Colonic mucosa (tissue), 4 donors: Measurements from ENCODE around the gene UBA7. TPM values are rescaled to one million over a fixed set of nuclear protein-coding genes. Genes with fewer than 3 reads are reported as not detected.

Source experiments
- DNase-seq: peaks from one replicate; pipeline ENCODE4 v3.0.0-alpha.2; 2020
- H3K27ac ChIP-seq: fragments of 200-600 bp; one replicate; pipeline ENCODE4 v1.8.0; 2021
- H3K27me3 ChIP-seq: fragments of 200-600 bp; one replicate; pipeline ENCODE4 v1.8.0; 2021
- H3K36me3 ChIP-seq: fragments of 200-600 bp; one replicate; pipeline ENCODE4 v1.8.0; 2021
- H3K4me1 ChIP-seq: fragments of 200-600 bp; one replicate; pipeline ENCODE4 v1.8.0; 2021; ENCODE audit warnings: mild to moderate bottlenecking
- H3K4me3 ChIP-seq: fragments of 200-600 bp; one replicate; pipeline ENCODE4 v1.8.0; 2021
- H3K9ac ChIP-seq, 2 donors: one replicate each; pipeline ENCODE4 v1.7.0; 2013; ENCODE audit warnings: control low read depth in 2 of 2, low read depth in 2 of 2, low read length in 2 of 2
- H3K9me3 ChIP-seq: fragments of 200-600 bp; one replicate; pipeline ENCODE4 v1.8.0; 2021
- intact Hi-C: fragments of 100-400 bp; cut with DNase I; formaldehyde crosslinking; loops from one replicate; pipeline ENCODE4 v1.14.1; 2022
- total RNA-seq, 2 donors: library from RNA; stranded (reverse); fragmentation: NEBNext Ultra II Directional in 1 of 2; extraction: Animal tissue kit (Norgen Biotek cat#: 25700) in 1 of 2; gene quantifications; one replicate each; pipeline ENCODE4 v1.2.1, GENCODE V29; 2021
- TF ChIP-seq, protein P1 (sequence below): fragments of 200-600 bp; IDR thresholded peaks from one replicate; pipeline ENCODE4 v1.8.0; 2022; ENCODE audit warnings: antibody characterized with exemption, mild to moderate bottlenecking
- donor health status: healthy.
- donor health status: DM: no; HTN: no; CAD: no.
- donor health status: DM: no; HTN: no; CAD: no.

Gene UBA7
- total RNA-seq, 2 donors from 2014 or later = 67.4 to 88.3 TPM

DNA sequence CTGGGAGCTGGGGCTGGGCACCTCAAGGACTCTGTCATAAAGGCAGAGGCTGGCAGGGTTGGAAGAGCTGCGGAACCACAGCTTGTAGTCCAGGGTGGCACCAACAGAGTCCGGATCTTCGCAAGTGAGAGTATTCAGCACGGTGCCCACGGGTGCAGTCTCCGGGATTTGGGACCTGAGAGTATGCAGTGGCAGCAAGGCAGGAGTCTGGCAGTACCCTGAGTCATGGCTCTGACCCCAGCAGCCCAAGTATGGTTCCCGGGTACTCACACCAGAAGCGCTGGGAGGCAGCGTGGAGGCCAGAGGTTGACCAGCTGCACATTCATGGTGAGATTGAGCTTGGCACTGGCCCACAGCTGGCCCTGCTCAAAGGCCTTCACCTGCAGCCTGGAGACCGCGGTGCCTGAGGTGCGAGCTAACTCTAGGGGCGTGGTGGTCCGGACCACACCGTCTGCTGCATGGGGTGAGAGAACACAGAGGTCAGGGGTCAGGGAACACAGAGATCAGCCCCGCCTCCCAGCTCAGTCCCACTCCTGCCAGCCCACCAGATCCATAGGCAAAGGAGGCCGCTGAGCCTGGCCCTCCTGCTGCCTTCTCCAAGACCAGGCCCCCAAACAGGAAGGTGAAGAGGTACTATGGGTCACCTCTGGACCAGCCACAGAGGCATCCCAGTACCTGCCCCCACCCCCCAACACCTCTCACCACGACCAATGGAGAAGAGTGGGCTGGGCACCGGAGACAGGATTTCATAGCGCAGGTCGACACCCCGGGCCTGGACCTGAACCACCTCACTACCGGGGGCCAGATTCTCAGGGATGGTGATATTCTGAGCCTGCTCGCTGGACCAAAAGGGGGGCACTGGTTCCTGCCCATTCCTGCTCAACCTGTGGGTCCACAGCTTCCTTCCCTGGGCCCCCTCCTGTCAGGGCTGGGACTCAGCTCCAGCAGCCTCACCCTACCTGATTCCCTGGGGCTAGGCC is 18.5 kb downstream of the UBA7 start:
- H3K4me1 ChIP-seq = no peaks in the 10 kb centered on the region
- no peaks in the 10 kb centered on the region for H3K9me3 ChIP-seq
- intact Hi-C loops = no loop called here
- no peak overlapping the region for H3K4me3 ChIP-seq
- DNase-seq = no peak
- no peaks in the 10 kb centered on the region for H3K27me3 ChIP-seq
- H3K9ac ChIP-seq = no peak overlapping the region
- no peaks in the 10 kb centered on the region for H3K36me3 ChIP-seq
- TF ChIP-seq, protein P1, sequence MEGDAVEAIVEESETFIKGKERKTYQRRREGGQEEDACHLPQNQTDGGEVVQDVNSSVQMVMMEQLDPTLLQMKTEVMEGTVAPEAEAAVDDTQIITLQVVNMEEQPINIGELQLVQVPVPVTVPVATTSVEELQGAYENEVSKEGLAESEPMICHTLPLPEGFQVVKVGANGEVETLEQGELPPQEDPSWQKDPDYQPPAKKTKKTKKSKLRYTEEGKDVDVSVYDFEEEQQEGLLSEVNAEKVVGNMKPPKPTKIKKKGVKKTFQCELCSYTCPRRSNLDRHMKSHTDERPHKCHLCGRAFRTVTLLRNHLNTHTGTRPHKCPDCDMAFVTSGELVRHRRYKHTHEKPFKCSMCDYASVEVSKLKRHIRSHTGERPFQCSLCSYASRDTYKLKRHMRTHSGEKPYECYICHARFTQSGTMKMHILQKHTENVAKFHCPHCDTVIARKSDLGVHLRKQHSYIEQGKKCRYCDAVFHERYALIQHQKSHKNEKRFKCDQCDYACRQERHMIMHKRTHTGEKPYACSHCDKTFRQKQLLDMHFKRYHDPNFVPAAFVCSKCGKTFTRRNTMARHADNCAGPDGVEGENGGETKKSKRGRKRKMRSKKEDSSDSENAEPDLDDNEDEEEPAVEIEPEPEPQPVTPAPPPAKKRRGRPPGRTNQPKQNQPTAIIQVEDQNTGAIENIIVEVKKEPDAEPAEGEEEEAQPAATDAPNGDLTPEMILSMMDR = no peak
- H3K27ac ChIP-seq = no peak overlapping the region

DNA sequence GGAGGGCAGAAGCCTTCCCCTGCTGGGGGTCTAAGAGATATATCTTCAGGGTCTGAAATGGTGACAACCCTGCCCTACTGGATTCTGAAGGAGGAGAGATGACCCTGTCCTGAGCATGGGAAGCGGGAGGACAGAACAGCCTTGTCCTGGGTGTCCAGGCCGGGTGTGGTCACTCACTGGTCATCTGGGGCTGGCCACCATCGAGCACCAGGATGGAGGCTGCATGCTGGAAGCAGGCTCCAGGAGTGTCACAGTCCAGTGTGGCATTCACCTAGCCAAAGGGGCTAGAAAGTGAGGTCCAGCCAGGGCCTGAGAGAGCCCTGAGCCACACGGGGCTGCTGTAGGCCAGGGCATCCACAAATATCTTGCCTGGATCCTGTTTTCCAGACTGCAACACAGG is 19.3 kb downstream of the UBA7 start:
- no peaks in the 10 kb centered on the region for H3K27me3 ChIP-seq
- no peaks in the 10 kb centered on the region for H3K9me3 ChIP-seq
- H3K36me3 ChIP-seq = no peaks in the 10 kb centered on the region
- H3K4me1 ChIP-seq = no peaks in the 10 kb centered on the region
- H3K9ac ChIP-seq = no peak overlapping the region
- DNase-seq = no peak
- TF ChIP-seq, protein P1 = no peak
- H3K27ac ChIP-seq = no peak overlapping the region
- intact Hi-C loops = no loop called here
- no peak overlapping the region for H3K4me3 ChIP-seq

DNA sequence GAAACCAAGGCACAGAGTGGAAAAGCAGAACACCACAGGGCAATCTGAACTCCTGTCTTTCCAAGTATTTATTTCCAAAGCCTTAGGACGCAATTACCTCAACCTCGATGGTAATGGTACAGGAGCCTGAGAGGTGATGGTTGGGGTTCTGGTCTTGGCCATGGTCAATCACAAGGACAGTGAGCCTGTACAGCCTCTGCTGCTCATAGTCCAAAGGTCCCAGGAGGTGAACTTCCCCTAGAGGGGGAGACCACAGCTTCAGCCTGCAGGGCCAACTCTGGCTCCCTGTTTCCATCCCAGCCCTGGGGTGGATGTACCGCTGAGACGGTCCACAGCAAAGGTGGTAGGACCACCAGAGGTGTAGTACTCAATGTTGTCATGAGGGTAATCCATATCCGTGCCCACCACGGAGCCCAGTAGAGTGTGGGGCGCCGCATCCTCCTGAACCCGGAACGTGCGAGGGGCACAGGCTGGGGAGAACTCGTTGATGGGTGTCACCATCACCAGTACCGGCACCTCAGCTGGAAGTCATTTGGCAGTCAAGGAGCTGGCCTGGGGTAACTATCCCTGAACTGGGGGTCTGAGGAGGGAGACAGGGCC is 20.2 kb downstream of the UBA7 start:
- Histone ChIP-seq H3K4me3 (no peak overlapping the region), H3K27ac (no peak overlapping the region), H3K4me1 (no peaks in the 10 kb centered on the region), H3K36me3 (no peaks in the 10 kb centered on the region), H3K9ac (no peak overlapping the region), H3K27me3 (no peaks in the 10 kb centered on the region), H3K9me3 (no peaks in the 10 kb centered on the region)
- DNase-seq = no peak
- intact Hi-C loops = no loop called here
- TF ChIP-seq, protein P1 = no peak

DNA sequence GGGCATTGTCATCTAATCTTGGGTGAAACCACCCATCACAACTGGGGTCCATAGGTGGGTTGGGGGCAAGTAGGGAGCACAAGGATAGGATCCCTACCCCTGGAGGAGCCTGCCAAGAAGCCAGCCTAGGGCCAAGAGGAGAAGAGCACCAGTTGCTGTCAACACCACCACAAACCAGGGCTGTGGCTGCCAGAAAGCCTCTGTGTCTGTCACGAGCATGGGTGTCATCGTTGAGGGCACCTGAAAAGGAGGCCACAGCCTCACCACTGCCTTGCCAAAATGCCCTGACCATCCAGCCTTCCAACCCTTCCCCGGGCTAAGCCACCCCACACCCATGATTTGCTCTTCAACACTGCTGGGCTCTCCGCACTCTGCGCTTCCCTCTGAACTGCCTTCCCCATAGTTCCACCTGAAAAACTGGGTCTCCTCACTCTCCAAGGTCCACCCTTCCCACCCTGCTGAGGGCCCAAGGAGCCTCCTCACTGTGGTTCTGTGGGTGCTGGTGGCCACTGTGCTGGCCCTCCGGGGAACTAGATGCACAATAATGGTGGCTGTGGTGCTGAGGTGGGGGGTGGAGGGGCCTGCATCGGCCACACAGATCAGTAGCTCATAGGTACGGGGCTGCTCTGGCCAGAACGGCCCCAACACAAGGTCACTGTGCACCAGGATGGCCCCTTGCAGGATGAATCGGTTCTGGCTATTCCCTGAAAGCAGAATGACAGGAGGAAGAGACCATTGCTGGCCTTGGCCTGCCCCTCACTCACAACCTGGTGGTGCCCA is 21.2 kb downstream of the UBA7 start:
- TF ChIP-seq, protein P1 = no peak
- intact Hi-C loops = no loop called here
- Histone ChIP-seq H3K9ac (no peak overlapping the region), H3K4me1 (no peaks in the 10 kb centered on the region), H3K9me3 (no peaks in the 10 kb centered on the region), H3K4me3 (no peak overlapping the region), H3K27ac (no peak overlapping the region), H3K36me3 (no peaks in the 10 kb centered on the region), H3K27me3 (no peaks in the 10 kb centered on the region)
- no peak for DNase-seq

DNA sequence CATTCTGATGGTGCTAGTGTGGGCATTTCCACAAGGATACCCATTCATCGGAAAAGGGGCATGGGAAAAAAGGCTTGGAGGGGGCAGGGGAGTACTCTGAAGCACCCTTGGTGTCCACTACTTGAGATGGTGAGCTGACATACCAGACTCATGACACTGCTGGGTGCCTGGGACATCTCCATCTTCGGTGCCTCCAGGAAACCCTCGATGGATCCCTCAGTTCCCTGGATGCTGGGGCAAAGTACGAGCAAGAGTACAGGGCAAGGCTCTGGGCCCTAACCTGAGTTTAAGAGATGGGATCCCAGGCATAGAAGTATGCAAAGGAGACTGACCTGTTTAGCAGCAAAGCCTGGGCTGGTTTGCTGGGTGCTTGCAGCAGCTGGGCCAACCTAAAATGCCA is 22.2 kb downstream of the UBA7 start:
- no peak for DNase-seq
- H3K4me3 ChIP-seq = no peak overlapping the region
- TF ChIP-seq, protein P1 = no peak
- no peaks in the 10 kb centered on the region for H3K4me1 ChIP-seq
- no peaks in the 10 kb centered on the region for H3K9me3 ChIP-seq
- H3K9ac ChIP-seq = no peak overlapping the region
- no peaks in the 10 kb centered on the region for H3K27me3 ChIP-seq
- intact Hi-C loops = no loop called here
- no peak overlapping the region for H3K27ac ChIP-seq
- no peaks in the 10 kb centered on the region for H3K36me3 ChIP-seq
